ENCODE data around the gene ALKBH7.

Gene ALKBH7

GRCh38 chr19:6424195-6424938, 51.8 kb downstream of the ALKBH7 start, which contains the start of gene KHSRP:
KHSRP (minus strand) TSS chr19:6424811; CDS start chr19:6424701, 110 bp downstream.
- DNase-seq (ENCODE audit: low read depth): no peak

Data from stimulated activated CD8-positive, alpha-beta memory T cell treated with anti-CD3 and anti-CD28 coated beads, Interleukin-4, amount 100 ng/mL, for 24 hours (primary cell).